Measurements from ENCODE around the gene ADIPOQ. TPM values are rescaled to one million over a fixed set of nuclear protein-coding genes. Genes with fewer than 3 reads are reported as not detected.

The ADIPOQ gene
- total and polyA plus RNA-seq, 2 donors (not counting 1 experiment from before 2014, with no cell fraction given) = not detected

- Histone ChIP-seq H3K4me2 (replicated peaks; ENCODE audit: low read depth, low read length, poor library complexity, severe bottlenecking) (no peak overlapping the region), H3K9me3 (ENCODE audit: control extremely low read depth in 1 of 3, control insufficient read depth in 2 of 3, insufficient read depth in 1 of 3, low read length in 2 of 3) (peaks cover 0 to 4% (median 0%) of the 10 kb centered on the region in 3 donors), H3K27me3 (replicated peaks in 1 of 4; ENCODE audit: control extremely low read depth in 1 of 4, control insufficient read depth in 3 of 4, insufficient read depth in 4 of 4, low read length in 3 of 4) (peaks cover 0 to 76% (median 49%) of the 10 kb centered on the region in 4 experiments), H3K9ac (ENCODE audit: low read length) (no peak overlapping the region), H3K79me2 (ENCODE audit: control insufficient read depth, insufficient read depth, low read length) (peaks cover 2% of the 10 kb centered on the region), H3K36me3 (replicated peaks in 1 of 2; ENCODE audit: control extremely low read depth in 1 of 2, control insufficient read depth in 1 of 2, extremely low read depth in 1 of 2, insufficient read depth in 2 of 2, low read length in 1 of 2) (no peaks in the 10 kb centered on the region), H3K4me3 (ENCODE audit: control extremely low read depth in 1 of 5, extremely low read depth in 1 of 5, insufficient read depth in 1 of 5, low read depth in 2 of 5, low read length in 4 of 5) (no peak overlapping the region), H3K4me1 (ENCODE audit: control insufficient read depth in 2 of 2, insufficient read depth in 2 of 2, low read length in 2 of 2) (peaks cover 24 to 28% of the 10 kb centered on the region in 2 donors), H3K27ac (ENCODE audit: low read length in 2 of 2) (no peak overlapping the region), H2AFZ (ENCODE audit: insufficient read depth, low read depth, low read length, poor library complexity, severe bottlenecking) (no peak overlapping the region), H4K20me1 (ENCODE audit: control insufficient read depth, insufficient read depth, low read length, poor library complexity, severe bottlenecking) (no peaks in the 10 kb centered on the region)
- H3K4me3 Mint-ChIP-seq = peak overlapping the region; percentile 39
- no peaks in the 10 kb centered on the region for H3K9me3 Mint-ChIP-seq (ENCODE audit: insufficient read depth)
- ATAC-seq (ENCODE audit: low read depth) = no peak
- no peak overlapping the region for H3K27ac Mint-ChIP-seq
- peaks cover 21% of the 10 kb centered on the region for H3K4me1 Mint-ChIP-seq
- peaks cover 60% of the 10 kb centered on the region for H3K27me3 Mint-ChIP-seq
- POLR2A ChIA-PET = interaction anchor here (0.6 to 2.5 kb wide), 5 partner anchors 44 to 311 kb away, joined by 3 to 19 read pairs (median 6); partner anchors contain the start of genes EIF4A2 and RPL39L
- intact Hi-C loops (cut with micrococcal nuclease) = loop anchor here (5.0 to 10.0 kb wide), 2 partner anchors 199 to 724 kb away; partner anchors contain the start of gene ETV5
- TF ChIP-seq EZH2 (IDR thresholded peaks at IDR 0.05; ENCODE audit: borderline replicate concordance, insufficient read depth, low read depth, low read length, poor library complexity, severe bottlenecking) = no peak
- TF ChIP-seq CTCF (IDR thresholded peaks at IDR 0.05) = no peak
- DNase-seq = no peak
- CTCF ChIA-PET = interaction anchor here (0.6 to 5.0 kb wide), 10 partner anchors 9 to 885 kb away, joined by 3 to 61 read pairs (median 4); partner anchors contain the start of gene EIF4A2
- 42% methylated on average over 2 of the region's 5 CpGs for WGBS (ENCODE audit: insufficient coverage)
Measured at GRCh38 chr3:186828340-186828739, 14.2 kb upstream of the ADIPOQ start.

- peaks cover 0 to 53% (median 34%) of the 10 kb centered on the region in 4 experiments for H3K27me3 ChIP-seq (replicated peaks in 1 of 4; ENCODE audit: control extremely low read depth in 1 of 4, control insufficient read depth in 3 of 4, insufficient read depth in 4 of 4, low read length in 3 of 4)
- peaks cover 0 to 4% (median 0%) of the 10 kb centered on the region in 3 donors for H3K9me3 ChIP-seq (ENCODE audit: control extremely low read depth in 1 of 3, control insufficient read depth in 2 of 3, insufficient read depth in 1 of 3, low read length in 2 of 3)
- H3K27ac ChIP-seq (ENCODE audit: low read length in 2 of 2) = no peak overlapping the region
- H3K27me3 Mint-ChIP-seq = peaks cover 50% of the 10 kb centered on the region
- H3K4me3 Mint-ChIP-seq = no peak overlapping the region
- DNase-seq = no peak
- ChIA-PET CTCF (no interaction called here), POLR2A (no interaction called here)
- TF ChIP-seq CTCF (IDR thresholded peaks at IDR 0.05) = no peak
- TF ChIP-seq EZH2 (IDR thresholded peaks at IDR 0.05; ENCODE audit: borderline replicate concordance, insufficient read depth, low read depth, low read length, poor library complexity, severe bottlenecking) = no peak
- no peaks in the 10 kb centered on the region for H3K36me3 ChIP-seq (replicated peaks in 1 of 2; ENCODE audit: control extremely low read depth in 1 of 2, control insufficient read depth in 1 of 2, extremely low read depth in 1 of 2, insufficient read depth in 2 of 2, low read length in 1 of 2)
- peaks cover 2% of the 10 kb centered on the region for H3K79me2 ChIP-seq (ENCODE audit: control insufficient read depth, insufficient read depth, low read length)
- no peak for ATAC-seq (ENCODE audit: low read depth)
- peaks cover 4 to 6% of the 10 kb centered on the region in 2 donors for H3K4me1 ChIP-seq (ENCODE audit: control insufficient read depth in 2 of 2, insufficient read depth in 2 of 2, low read length in 2 of 2)
- H4K20me1 ChIP-seq (ENCODE audit: control insufficient read depth, insufficient read depth, low read length, poor library complexity, severe bottlenecking) = no peaks in the 10 kb centered on the region
- WGBS (ENCODE audit: insufficient coverage) = no CpG with 5 or more reads among the region's 4 CpGs
- no peak overlapping the region for H2AFZ ChIP-seq (ENCODE audit: insufficient read depth, low read depth, low read length, poor library complexity, severe bottlenecking)
- intact Hi-C loops (cut with micrococcal nuclease) = no loop called here
- H3K27ac Mint-ChIP-seq = no peak overlapping the region
- no peak overlapping the region for H3K4me2 ChIP-seq (replicated peaks; ENCODE audit: low read depth, low read length, poor library complexity, severe bottlenecking)
- H3K9me3 Mint-ChIP-seq (ENCODE audit: insufficient read depth) = no peaks in the 10 kb centered on the region
- H3K9ac ChIP-seq (ENCODE audit: low read length) = no peak overlapping the region
- peaks cover 1% of the 10 kb centered on the region for H3K4me1 Mint-ChIP-seq
- H3K4me3 ChIP-seq (ENCODE audit: control extremely low read depth in 1 of 5, extremely low read depth in 1 of 5, insufficient read depth in 1 of 5, low read depth in 2 of 5, low read length in 4 of 5) = no peak overlapping the region
Measured at GRCh38 chr3:186831798-186832197, 10.7 kb upstream of the ADIPOQ start.

All from B cell (primary cell).